Measurements from ENCODE around the gene DDB1.

GRCh38 chr11:61358566-61358965, 25.7 kb upstream of the DDB1 start:
- TF ChIP-seq CTCF (IDR thresholded peaks at IDR 0.05), result no peak
- TF ChIP-seq POLR2A (IDR thresholded peaks at IDR 0.05), result no peak

Measured in adrenal gland (tissue), 5 donors.